Fibroblast of lung (primary cell): ENCODE measurements around the gene TMEM26.

ENCODE experiments used
- EZH2 ChIP-seq: IDR thresholded peaks from 2 replicates; pipeline ENCODE4 v1.5.1; 2012; ENCODE audit warnings: low read length, control low read depth, mild to moderate bottlenecking; ENCODE audit errors: missing control alignments
- TF ChIP-seq, protein P1 (sequence below), 2 donors: IDR thresholded peaks in 1 of 2; conservative IDR thresholded peaks in 1 of 2; 1 replicate in 1 of 2; 2 replicates in 1 of 2; pipeline ENCODE4 v1.5.1; 2011 to 2012; ENCODE audit warnings: low read length in 2 of 2, control low read depth in 1 of 2, inconsistent platforms in 1 of 2, low read depth in 1 of 2, mild to moderate bottlenecking in 1 of 2

- no peak for TF ChIP-seq EZH2
- TF ChIP-seq, protein P1, sequence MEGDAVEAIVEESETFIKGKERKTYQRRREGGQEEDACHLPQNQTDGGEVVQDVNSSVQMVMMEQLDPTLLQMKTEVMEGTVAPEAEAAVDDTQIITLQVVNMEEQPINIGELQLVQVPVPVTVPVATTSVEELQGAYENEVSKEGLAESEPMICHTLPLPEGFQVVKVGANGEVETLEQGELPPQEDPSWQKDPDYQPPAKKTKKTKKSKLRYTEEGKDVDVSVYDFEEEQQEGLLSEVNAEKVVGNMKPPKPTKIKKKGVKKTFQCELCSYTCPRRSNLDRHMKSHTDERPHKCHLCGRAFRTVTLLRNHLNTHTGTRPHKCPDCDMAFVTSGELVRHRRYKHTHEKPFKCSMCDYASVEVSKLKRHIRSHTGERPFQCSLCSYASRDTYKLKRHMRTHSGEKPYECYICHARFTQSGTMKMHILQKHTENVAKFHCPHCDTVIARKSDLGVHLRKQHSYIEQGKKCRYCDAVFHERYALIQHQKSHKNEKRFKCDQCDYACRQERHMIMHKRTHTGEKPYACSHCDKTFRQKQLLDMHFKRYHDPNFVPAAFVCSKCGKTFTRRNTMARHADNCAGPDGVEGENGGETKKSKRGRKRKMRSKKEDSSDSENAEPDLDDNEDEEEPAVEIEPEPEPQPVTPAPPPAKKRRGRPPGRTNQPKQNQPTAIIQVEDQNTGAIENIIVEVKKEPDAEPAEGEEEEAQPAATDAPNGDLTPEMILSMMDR (conservative IDR thresholded peaks at IDR 0.05 in 1 of 2, IDR thresholded peaks at IDR 0.05 in 1 of 2; ENCODE audit: low read depth in 1 of 2, low read length in 2 of 2), result no peak
Measured at GRCh38 chr10:61390851-61391250, 62.3 kb downstream of the TMEM26 start.
